Measurements from ENCODE around the gene MYOM1.
"Not testable (repeated sequence)": the region's sequence is repeated elsewhere in the genome, so short reads cannot be mapped to it uniquely, and the experiment has no call there.

Gene MYOM1

DNA sequence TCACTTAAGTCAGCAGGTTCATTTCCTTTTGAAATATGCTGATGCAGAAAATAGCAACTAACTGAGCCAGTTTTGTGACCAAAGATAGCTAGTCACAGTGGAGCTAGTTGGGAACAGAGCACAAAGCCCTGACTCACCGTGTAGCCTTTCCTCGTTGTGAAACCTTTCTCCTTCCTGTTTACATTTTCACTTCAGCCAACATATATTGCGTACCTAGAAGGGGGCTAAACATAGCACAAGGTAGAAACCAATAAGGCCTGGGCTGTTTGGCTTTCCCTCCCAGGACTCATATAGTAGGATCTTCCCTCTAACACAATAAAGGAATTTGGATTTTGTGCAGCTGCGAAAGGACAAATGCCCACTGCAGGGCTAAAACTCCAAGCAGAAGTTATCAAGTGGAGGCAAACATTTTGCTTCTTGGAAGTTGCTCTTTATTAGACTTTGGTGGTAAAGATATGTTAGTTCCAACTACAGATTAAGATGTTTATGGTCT lies 182.3 kb downstream of the MYOM1 start:
- 0% methylated on average over 2 of the region's 4 CpGs for WGBS (ENCODE audit: insufficient coverage)
- Histone ChIP-seq H3K9me3 (ENCODE audit: control extremely low read depth in 1 of 5, control insufficient read depth in 4 of 5, insufficient read depth in 2 of 5, low read depth in 1 of 5, low read length in 4 of 5) (no peaks in the 10 kb centered on the region), H3K4me3 (ENCODE audit: control insufficient read depth in 1 of 7, extremely low read depth in 1 of 7, insufficient read depth in 4 of 7, low read depth in 2 of 7, low read length in 6 of 7) (no peak overlapping the region), H3K4me1 (ENCODE audit: control extremely low read depth in 1 of 4, control insufficient read depth in 4 of 4, insufficient read depth in 4 of 4, low read length in 3 of 4) (peaks cover 0 to 9% (median 6%) of the 10 kb centered on the region in 4 experiments), H3K27me3 (replicated peaks in 2 of 5; ENCODE audit: control insufficient read depth in 4 of 5, insufficient read depth in 5 of 5, low read length in 4 of 5) (no peaks in the 10 kb centered on the region), H3K27ac (ENCODE audit: insufficient read depth in 1 of 2, low read depth in 1 of 2, low read length in 2 of 2, poor library complexity in 1 of 2, severe bottlenecking in 2 of 2) (peak overlapping the region in 1 of 2 experiments; percentile 52), H3K36me3 (ENCODE audit: control insufficient read depth in 4 of 4, insufficient read depth in 4 of 4, low read length in 3 of 4) (no peaks in the 10 kb centered on the region)
- CTCF ChIA-PET, result interaction anchor here (0.9 to 2.5 kb wide), 3 partner anchors 14 to 26 kb away, joined by 3 to 10 read pairs (median 4); no protein-coding TSS in a partner anchor
- POLR2A ChIA-PET, result no interaction called here
- peak; percentile 45 to 77 (median 67) for DNase-seq

- ChIA-PET POLR2A (no interaction called here), CTCF (interaction anchor here (1.2 to 2.5 kb wide), 4 partner anchors 18 to 212 kb away, joined by 3 to 10 read pairs (median 4); partner anchors contain the start of gene MYL12A)
Measured at GRCh38 chr18:3036108-3036507, 183.7 kb downstream of the MYOM1 start.

GRCh38 chr18:3035635-3036034 lies 184.1 kb downstream of the MYOM1 start:
- Histone ChIP-seq H3K36me3 (ENCODE audit: control insufficient read depth in 4 of 4, insufficient read depth in 4 of 4, low read length in 3 of 4) (no peaks in the 10 kb centered on the region), H3K27ac (ENCODE audit: insufficient read depth in 1 of 2, low read depth in 1 of 2, low read length in 2 of 2, poor library complexity in 1 of 2, severe bottlenecking in 2 of 2) (no peak overlapping the region), H3K9me3 (ENCODE audit: control extremely low read depth in 1 of 5, control insufficient read depth in 4 of 5, insufficient read depth in 2 of 5, low read depth in 1 of 5, low read length in 4 of 5) (no peaks in the 10 kb centered on the region), H3K4me1 (ENCODE audit: control extremely low read depth in 1 of 4, control insufficient read depth in 4 of 4, insufficient read depth in 4 of 4, low read length in 3 of 4) (peaks cover 0 to 9% (median 6%) of the 10 kb centered on the region in 4 experiments), H3K27me3 (replicated peaks in 2 of 5; ENCODE audit: control insufficient read depth in 4 of 5, insufficient read depth in 5 of 5, low read length in 4 of 5) (no peaks in the 10 kb centered on the region), H3K4me3 (ENCODE audit: control insufficient read depth in 1 of 7, extremely low read depth in 1 of 7, insufficient read depth in 4 of 7, low read depth in 2 of 7, low read length in 6 of 7) (no peak overlapping the region)
- 100% methylated on average over 4 of the region's 5 CpGs for WGBS (ENCODE audit: insufficient coverage)
- CTCF ChIA-PET, result interaction anchor here (1.2 to 2.5 kb wide), 3 partner anchors 20 to 212 kb away, joined by 3 to 10 read pairs (median 3); partner anchors contain the start of gene MYL12A
- POLR2A ChIA-PET, result no interaction called here
- DNase-seq, result no peak

More at GRCh38 chr18:3036108-3036507, 183.7 kb downstream of the MYOM1 start:
- H3K9me3 ChIP-seq (ENCODE audit: control extremely low read depth in 1 of 5, control insufficient read depth in 4 of 5, insufficient read depth in 2 of 5, low read depth in 1 of 5, low read length in 4 of 5), result no peaks in the 10 kb centered on the region
- H3K27me3 ChIP-seq (replicated peaks in 2 of 5; ENCODE audit: control insufficient read depth in 4 of 5, insufficient read depth in 5 of 5, low read length in 4 of 5), result no peaks in the 10 kb centered on the region
- no peak for DNase-seq
- H3K4me3 ChIP-seq (ENCODE audit: control insufficient read depth in 1 of 7, extremely low read depth in 1 of 7, insufficient read depth in 4 of 7, low read depth in 2 of 7, low read length in 6 of 7), result no peak overlapping the region
- 100% methylated on average over 4 of the region's 5 CpGs for WGBS (ENCODE audit: insufficient coverage)
- peaks cover 0 to 9% (median 6%) of the 10 kb centered on the region in 4 experiments for H3K4me1 ChIP-seq (ENCODE audit: control extremely low read depth in 1 of 4, control insufficient read depth in 4 of 4, insufficient read depth in 4 of 4, low read length in 3 of 4)
- H3K27ac ChIP-seq (ENCODE audit: insufficient read depth in 1 of 2, low read depth in 1 of 2, low read length in 2 of 2, poor library complexity in 1 of 2, severe bottlenecking in 2 of 2), result no peak overlapping the region
- no peaks in the 10 kb centered on the region for H3K36me3 ChIP-seq (ENCODE audit: control insufficient read depth in 4 of 4, insufficient read depth in 4 of 4, low read length in 3 of 4)

GRCh38 chr18:3032721-3033120 lies 187.0 kb downstream of the MYOM1 start:
- H3K4me3 ChIP-seq (ENCODE audit: control insufficient read depth in 1 of 7, extremely low read depth in 1 of 7, insufficient read depth in 4 of 7, low read depth in 2 of 7, low read length in 6 of 7), result no peak overlapping the region
- ChIA-PET CTCF (no interaction called here), POLR2A (no interaction called here)
- no peak for DNase-seq
- H3K27ac ChIP-seq (ENCODE audit: insufficient read depth in 1 of 2, low read depth in 1 of 2, low read length in 2 of 2, poor library complexity in 1 of 2, severe bottlenecking in 2 of 2), result no peak overlapping the region
- H3K36me3 ChIP-seq (ENCODE audit: control insufficient read depth in 4 of 4, insufficient read depth in 4 of 4, low read length in 3 of 4), result no peaks in the 10 kb centered on the region
- peaks cover 0 to 18% (median 12%) of the 10 kb centered on the region in 4 experiments for H3K4me1 ChIP-seq (ENCODE audit: control extremely low read depth in 1 of 4, control insufficient read depth in 4 of 4, insufficient read depth in 4 of 4, low read length in 3 of 4)
- no peaks in the 10 kb centered on the region for H3K27me3 ChIP-seq (replicated peaks in 2 of 5; ENCODE audit: control insufficient read depth in 4 of 5, insufficient read depth in 5 of 5, low read length in 4 of 5)
- no peaks in the 10 kb centered on the region for H3K9me3 ChIP-seq (ENCODE audit: control extremely low read depth in 1 of 5, control insufficient read depth in 4 of 5, insufficient read depth in 2 of 5, low read depth in 1 of 5, low read length in 4 of 5)
- 60% methylated on average over 1 of the region's 3 CpGs for WGBS (ENCODE audit: insufficient coverage)

- ChIA-PET CTCF (interaction anchor here (1.0 to 1.4 kb wide), 4 partner anchors 14 to 35 kb away, joined by 3 read pairs; no protein-coding TSS in a partner anchor), POLR2A (no interaction called here)
- DNase-seq, result peak in 1 of 3 donors; percentile 53
- H3K4me1 ChIP-seq (ENCODE audit: control extremely low read depth in 1 of 4, control insufficient read depth in 4 of 4, insufficient read depth in 4 of 4, low read length in 3 of 4), result peaks cover 0 to 11% (median 7%) of the 10 kb centered on the region in 4 experiments
- no peaks in the 10 kb centered on the region for H3K36me3 ChIP-seq (ENCODE audit: control insufficient read depth in 4 of 4, insufficient read depth in 4 of 4, low read length in 3 of 4)
- H3K27ac ChIP-seq (ENCODE audit: insufficient read depth in 1 of 2, low read depth in 1 of 2, low read length in 2 of 2, poor library complexity in 1 of 2, severe bottlenecking in 2 of 2), result no peak overlapping the region
- WGBS (ENCODE audit: insufficient coverage), result 51% methylated on average over 6 of the region's 12 CpGs
- no peaks in the 10 kb centered on the region for H3K9me3 ChIP-seq (ENCODE audit: control extremely low read depth in 1 of 5, control insufficient read depth in 4 of 5, insufficient read depth in 2 of 5, low read depth in 1 of 5, low read length in 4 of 5)
- peak overlapping the region in 1 of 7 experiments; percentile 11 for H3K4me3 ChIP-seq (ENCODE audit: control insufficient read depth in 1 of 7, extremely low read depth in 1 of 7, insufficient read depth in 4 of 7, low read depth in 2 of 7, low read length in 6 of 7)
- no peaks in the 10 kb centered on the region for H3K27me3 ChIP-seq (replicated peaks in 2 of 5; ENCODE audit: control insufficient read depth in 4 of 5, insufficient read depth in 5 of 5, low read length in 4 of 5)
Measured at GRCh38 chr18:3029215-3029952, 190.4 kb downstream of the MYOM1 start.

- H3K4me1 ChIP-seq (ENCODE audit: control extremely low read depth in 1 of 4, control insufficient read depth in 4 of 4, insufficient read depth in 4 of 4, low read length in 3 of 4), result peaks cover 0 to 11% (median 7%) of the 10 kb centered on the region in 4 experiments
- H3K4me3 ChIP-seq (ENCODE audit: control insufficient read depth in 1 of 7, extremely low read depth in 1 of 7, insufficient read depth in 4 of 7, low read depth in 2 of 7, low read length in 6 of 7); POLR2A ChIA-PET; H3K9me3 ChIP-seq (ENCODE audit: control extremely low read depth in 1 of 5, control insufficient read depth in 4 of 5, insufficient read depth in 2 of 5, low read depth in 1 of 5, low read length in 4 of 5); H3K27ac ChIP-seq (ENCODE audit: insufficient read depth in 1 of 2, low read depth in 1 of 2, low read length in 2 of 2, poor library complexity in 1 of 2, severe bottlenecking in 2 of 2); DNase-seq; H3K36me3 ChIP-seq (ENCODE audit: control insufficient read depth in 4 of 4, insufficient read depth in 4 of 4, low read length in 3 of 4); H3K27me3 ChIP-seq (replicated peaks in 2 of 5; ENCODE audit: control insufficient read depth in 4 of 5, insufficient read depth in 5 of 5, low read length in 4 of 5): not testable (repeated sequence)
- CTCF ChIA-PET, result interaction anchor here (0.5 kb wide), 1 partner anchor 427 kb away, joined by 3 read pairs; no protein-coding TSS in a partner anchor
- 78% methylated on average over 3 of the region's 3 CpGs for WGBS (ENCODE audit: insufficient coverage)
Measured at GRCh38 chr18:3028115-3028514, 191.7 kb downstream of the MYOM1 start.

GRCh38 chr18:3027370-3027891 lies 192.3 kb downstream of the MYOM1 start:
- no peak overlapping the region for H3K27ac ChIP-seq (ENCODE audit: insufficient read depth in 1 of 2, low read depth in 1 of 2, low read length in 2 of 2, poor library complexity in 1 of 2, severe bottlenecking in 2 of 2)
- no peaks in the 10 kb centered on the region for H3K27me3 ChIP-seq (replicated peaks in 2 of 5; ENCODE audit: control insufficient read depth in 4 of 5, insufficient read depth in 5 of 5, low read length in 4 of 5)
- no peaks in the 10 kb centered on the region for H3K9me3 ChIP-seq (ENCODE audit: control extremely low read depth in 1 of 5, control insufficient read depth in 4 of 5, insufficient read depth in 2 of 5, low read depth in 1 of 5, low read length in 4 of 5)
- ChIA-PET CTCF (interaction anchor here (0.5 to 0.6 kb wide), 2 partner anchors 9 to 428 kb away, joined by 3 to 4 read pairs; no protein-coding TSS in a partner anchor), POLR2A (no interaction called here)
- H3K4me1 ChIP-seq (ENCODE audit: control extremely low read depth in 1 of 4, control insufficient read depth in 4 of 4, insufficient read depth in 4 of 4, low read length in 3 of 4), result peaks cover 0 to 11% (median 7%) of the 10 kb centered on the region in 4 experiments
- 100% methylated on average over 8 of the region's 11 CpGs for WGBS (ENCODE audit: insufficient coverage)
- H3K36me3 ChIP-seq (ENCODE audit: control insufficient read depth in 4 of 4, insufficient read depth in 4 of 4, low read length in 3 of 4), result no peaks in the 10 kb centered on the region
- DNase-seq, result no peak
- H3K4me3 ChIP-seq (ENCODE audit: control insufficient read depth in 1 of 7, extremely low read depth in 1 of 7, insufficient read depth in 4 of 7, low read depth in 2 of 7, low read length in 6 of 7), result no peak overlapping the region

Data from common myeloid progenitor, CD34-positive (primary cell).